OCI-LY7 (cell line): ENCODE measurements around the gene SYNM. TPM values are rescaled to one million over a fixed set of nuclear protein-coding genes. Genes with fewer than 3 reads are reported as not detected.

Experiments used
- BruUV-seq: library from RNA; stranded (reverse); fragments of 400-500 nt; replicated peaks from 2 replicates; lab custom pipeline; 2021; lab: Mats Ljungman, UMichigan
- CTCF ChIA-PET: fragments of 300-600 bp; sonication (Branson Sonifier 250); formaldehyde crosslinking; loops from one replicate; lab custom pipeline; 2022; ENCODE audit warnings: antibody characterized with exemption; ENCODE audit not compliant: unreplicated experiment; lab: Charles Lee
- POLR2A ChIA-PET: fragments of 300-600 bp; sonication (Branson Sonifier 250); formaldehyde crosslinking; loops from one replicate; lab custom pipeline; 2022; ENCODE audit warnings: antibody characterized with exemption; lab: Charles Lee
- DNase-seq: peaks from one replicate; pipeline ENCODE4 v3.0.0-alpha.2; 2015; ENCODE audit warnings: low spot score
- H2AFZ ChIP-seq: fragments of 200-600 bp; sonication (generic), shearing (Covaris generic); 2 replicates; pipeline ENCODE4 v1.6.1; 2014; ENCODE audit warnings: mild to moderate bottlenecking, antibody characterized with exemption, low read length, moderate library complexity
- H3K27ac ChIP-seq: fragments of 200-600 bp; sonication (generic); 2 replicates; pipeline ENCODE4 v1.5.1; 2014; ENCODE audit warnings: mixed run types, low read depth, mild to moderate bottlenecking, moderate library complexity, low read length, inconsistent platforms; ENCODE audit not compliant: poor library complexity, severe bottlenecking
- H3K36me3 ChIP-seq: fragments of 200-600 bp; sonication (generic); 2 replicates; pipeline ENCODE4 v1.6.1; 2014; ENCODE audit warnings: mild to moderate bottlenecking, antibody characterized with exemption, low read length, moderate library complexity, mixed read lengths; ENCODE audit not compliant: insufficient read depth
- H3K4me1 ChIP-seq: fragments of 200-600 bp; sonication (generic); 2 replicates; pipeline ENCODE4 v1.5.1; 2014; ENCODE audit warnings: mild to moderate bottlenecking, low read length; ENCODE audit not compliant: insufficient read depth, poor library complexity, severe bottlenecking
- H3K4me2 ChIP-seq: fragments of 200-600 bp; sonication (generic); 2 replicates; pipeline ENCODE4 v1.6.1; 2014; ENCODE audit warnings: mild to moderate bottlenecking, low read length
- H3K4me3 ChIP-seq: fragments of 200-600 bp; sonication (generic); 2 replicates; pipeline ENCODE4 v1.5.1; 2014; ENCODE audit warnings: mild to moderate bottlenecking, low read depth, low read length; ENCODE audit not compliant: poor library complexity, severe bottlenecking
- H3K79me2 ChIP-seq: fragments of 200-600 bp; sonication (generic); 2 replicates; pipeline ENCODE4 v1.6.1; 2016; ENCODE audit warnings: low read depth, mild to moderate bottlenecking, low read length, moderate library complexity, mixed read lengths; ENCODE audit not compliant: insufficient read depth
- H3K9me2 ChIP-seq: fragments of 200-600 bp; sonication (generic); 2 replicates; pipeline ENCODE4 v1.6.1; 2016; ENCODE audit warnings: mild to moderate bottlenecking, low read length, mixed read lengths; ENCODE audit not compliant: insufficient read depth
- H3K9me3 ChIP-seq: fragments of 200-600 bp; sonication (generic); 2 replicates; pipeline ENCODE4 v1.6.1; 2014; ENCODE audit warnings: mild to moderate bottlenecking, mixed run types, low read length, mixed read lengths
- H4K20me1 ChIP-seq: fragments of 200-600 bp; sonication (generic); 2 replicates; pipeline ENCODE4 v1.6.1; 2014; ENCODE audit warnings: mild to moderate bottlenecking, antibody characterized with exemption, low read length, moderate library complexity, mixed read lengths; ENCODE audit not compliant: insufficient read depth
- EZH2phosphoT487 ChIP-seq: fragments of 200-600 bp; sonication (generic); IDR thresholded peaks from 2 replicates; pipeline ENCODE4 v1.6.1; 2018; ENCODE audit warnings: low read depth, borderline replicate concordance, mild to moderate bottlenecking, mixed run types, antibody characterized with exemption, low read length, moderate library complexity, mixed read lengths
- intact Hi-C: fragments of 100-400 bp; cut with micrococcal nuclease; formaldehyde crosslinking; loops from one replicate; pipeline ENCODE4 v1.10.0; 2022; ENCODE audit not compliant: unreplicated experiment
- total RNA-seq, 2 experiments: library from RNA; depleted of rRNA in 1 of 2; stranded (reverse); fragments of >200 nt in 1 of 2; shearing (Covaris generic) in 1 of 2; gene quantifications; 2 replicates each; pipeline ENCODE4 v1.2.3, GENCODE V29; 2014 to 2022
- TF ChIP-seq, protein P1 (sequence below): fragments of 200-600 bp; sonication (generic); conservative IDR thresholded peaks from 2 replicates; pipeline ENCODE4 v1.5.1; 2014; ENCODE audit warnings: mild to moderate bottlenecking, antibody characterized with exemption, low read length, moderate library complexity, mixed read lengths

Gene SYNM
- total RNA-seq, 2 experiments from 2014 or later, result 0.08 to 0.41 TPM

DNA sequence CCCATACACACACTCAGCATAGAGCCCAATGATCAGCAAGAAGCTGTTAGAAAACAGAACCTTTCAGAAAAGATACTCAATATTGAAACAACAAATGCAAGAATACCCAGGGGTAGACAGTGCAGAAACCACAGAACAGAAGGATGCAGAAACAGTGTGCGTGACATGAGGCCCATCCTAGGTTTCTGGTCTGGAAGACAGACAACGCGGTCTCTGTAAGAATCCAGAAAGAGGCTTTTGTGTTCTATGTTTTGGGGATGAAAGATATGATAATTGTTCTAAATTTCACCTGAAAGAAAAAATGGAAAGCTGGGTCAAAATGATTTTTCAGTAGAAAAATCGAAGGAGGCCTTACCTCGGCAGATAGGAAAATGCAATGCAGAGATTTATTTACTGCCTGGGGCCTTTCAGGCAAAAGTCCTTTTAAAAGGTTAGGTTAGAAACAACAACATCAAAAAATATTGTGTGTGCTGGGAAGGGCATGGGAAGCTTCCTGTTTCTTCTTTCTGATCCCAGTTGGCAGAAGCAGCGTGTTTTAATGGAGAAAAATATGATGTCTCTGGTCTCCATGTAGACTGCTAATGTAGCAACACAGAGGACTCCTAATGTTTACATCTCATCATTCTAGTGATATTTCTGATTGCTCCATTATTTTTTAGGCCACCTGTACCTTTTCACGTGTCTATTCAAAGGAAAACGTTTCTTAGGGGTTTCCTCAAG, 17.0 kb downstream of the SYNM start:
- intact Hi-C loops, result no loop called here
- no peaks in the 10 kb centered on the region for H3K79me2 ChIP-seq
- TF ChIP-seq, protein P1, sequence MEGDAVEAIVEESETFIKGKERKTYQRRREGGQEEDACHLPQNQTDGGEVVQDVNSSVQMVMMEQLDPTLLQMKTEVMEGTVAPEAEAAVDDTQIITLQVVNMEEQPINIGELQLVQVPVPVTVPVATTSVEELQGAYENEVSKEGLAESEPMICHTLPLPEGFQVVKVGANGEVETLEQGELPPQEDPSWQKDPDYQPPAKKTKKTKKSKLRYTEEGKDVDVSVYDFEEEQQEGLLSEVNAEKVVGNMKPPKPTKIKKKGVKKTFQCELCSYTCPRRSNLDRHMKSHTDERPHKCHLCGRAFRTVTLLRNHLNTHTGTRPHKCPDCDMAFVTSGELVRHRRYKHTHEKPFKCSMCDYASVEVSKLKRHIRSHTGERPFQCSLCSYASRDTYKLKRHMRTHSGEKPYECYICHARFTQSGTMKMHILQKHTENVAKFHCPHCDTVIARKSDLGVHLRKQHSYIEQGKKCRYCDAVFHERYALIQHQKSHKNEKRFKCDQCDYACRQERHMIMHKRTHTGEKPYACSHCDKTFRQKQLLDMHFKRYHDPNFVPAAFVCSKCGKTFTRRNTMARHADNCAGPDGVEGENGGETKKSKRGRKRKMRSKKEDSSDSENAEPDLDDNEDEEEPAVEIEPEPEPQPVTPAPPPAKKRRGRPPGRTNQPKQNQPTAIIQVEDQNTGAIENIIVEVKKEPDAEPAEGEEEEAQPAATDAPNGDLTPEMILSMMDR, result no peak
- no peak for TF ChIP-seq EZH2phosphoT487
- no peak for DNase-seq
- CTCF ChIA-PET, result no interaction called here
- no peaks in the 10 kb centered on the region for H4K20me1 ChIP-seq
- H2AFZ ChIP-seq, result no peak overlapping the region
- H3K9me3 ChIP-seq, result no peaks in the 10 kb centered on the region
- H3K9me2 ChIP-seq, result no peaks in the 10 kb centered on the region
- BruUV-seq, result no TSS peak
- no peaks in the 10 kb centered on the region for H3K4me1 ChIP-seq
- no peak overlapping the region for H3K27ac ChIP-seq
- H3K4me2 ChIP-seq, result no peak overlapping the region
- H3K4me3 ChIP-seq, result no peak overlapping the region
- POLR2A ChIA-PET, result no interaction called here
- H3K36me3 ChIP-seq, result no peaks in the 10 kb centered on the region

DNA sequence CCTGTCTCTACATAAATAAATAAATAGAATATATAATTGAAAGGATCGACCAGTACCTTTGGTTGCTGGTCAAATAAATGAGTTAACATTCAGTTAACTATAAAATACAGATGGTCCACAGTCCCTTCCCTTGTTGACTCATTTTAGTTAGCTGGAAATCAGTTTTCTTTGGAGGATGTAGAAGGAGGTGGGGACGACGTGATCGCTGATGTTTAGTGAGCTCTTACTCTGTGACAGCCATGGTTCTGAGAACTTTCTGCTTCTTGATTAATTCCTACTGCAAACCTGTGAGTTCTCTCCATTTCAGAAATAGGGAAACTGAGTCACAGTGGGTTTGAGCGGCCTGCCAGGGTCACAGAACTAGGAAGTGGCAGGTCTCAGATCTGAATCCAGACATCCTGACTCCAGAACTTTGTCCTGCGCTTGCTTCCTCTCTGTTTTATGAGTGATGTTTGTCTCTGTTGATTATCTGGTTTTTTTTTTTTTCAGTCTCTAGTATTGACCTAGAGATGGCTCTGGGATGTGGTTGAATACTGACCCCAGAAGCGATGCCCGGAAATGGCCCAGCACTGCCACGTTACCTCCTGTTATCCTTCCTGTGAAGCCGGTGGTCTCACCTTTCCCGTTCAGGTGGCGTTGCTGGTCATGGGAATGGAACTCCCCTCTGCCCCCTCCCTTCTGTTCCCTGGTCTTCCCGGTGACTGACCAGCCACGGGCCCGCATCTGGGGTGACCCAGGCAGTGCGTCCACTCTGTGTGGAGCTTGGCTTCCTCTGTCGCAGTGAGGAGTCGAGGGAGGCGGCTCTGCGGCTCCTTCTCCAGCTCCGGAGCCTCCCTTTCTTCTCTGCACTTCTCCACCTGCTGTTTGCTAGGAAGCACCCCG, 18.2 kb downstream of the SYNM start:
- intact Hi-C loops, result no loop called here
- CTCF ChIA-PET, result no interaction called here

More for the DNA sequence above, 18.2 kb downstream of the SYNM start:
- TF ChIP-seq, protein P1, result no peak
- TF ChIP-seq EZH2phosphoT487, result no peak
- no peak overlapping the region for H2AFZ ChIP-seq
- no peaks in the 10 kb centered on the region for H3K79me2 ChIP-seq
- no peaks in the 10 kb centered on the region for H3K9me2 ChIP-seq
- H4K20me1 ChIP-seq, result no peaks in the 10 kb centered on the region
- H3K27ac ChIP-seq, result no peak overlapping the region
- POLR2A ChIA-PET, result no interaction called here
- DNase-seq, result no peak
- H3K4me1 ChIP-seq, result no peaks in the 10 kb centered on the region
- BruUV-seq, result no TSS peak
- H3K9me3 ChIP-seq, result no peaks in the 10 kb centered on the region
- no peaks in the 10 kb centered on the region for H3K36me3 ChIP-seq
- no peak overlapping the region for H3K4me2 ChIP-seq
- H3K4me3 ChIP-seq, result no peak overlapping the region
